DND-41 (cell line): ENCODE measurements around the gene SELENOS.

Experiments used
- ATAC-seq: fragments of 200-7000 bp; cut with Tn5 transposase; 3 replicates; pipeline ENCODE4 v1.9.1; 2021; ENCODE audit warnings: low read depth; ENCODE audit not compliant: insufficient read depth
- DNase-seq: peaks from one replicate; pipeline ENCODE4 v3.0.0-alpha.2; 2020
- H2AFZ ChIP-seq: 2 replicates; pipeline ENCODE4 v1.6.0; 2012; ENCODE audit warnings: low read depth, low read length
- H3K27ac ChIP-seq: 2 replicates; pipeline ENCODE4 v1.5.1; 2012; ENCODE audit warnings: low read length, inconsistent platforms
- H3K27me3 ChIP-seq: fragments of 200-600 bp; sonication (generic); 2 replicates; pipeline ENCODE4 v1.6.0; 2012; ENCODE audit warnings: low read length, mild to moderate bottlenecking, inconsistent platforms; ENCODE audit not compliant: insufficient read depth, poor library complexity
- H3K36me3 ChIP-seq: 2 replicates; pipeline ENCODE4 v1.5.1; 2012; ENCODE audit warnings: low read length, inconsistent platforms; ENCODE audit not compliant: insufficient read depth
- H3K4me1 ChIP-seq: 2 replicates; pipeline ENCODE4 v1.5.1; 2012; ENCODE audit warnings: mild to moderate bottlenecking, low read length; ENCODE audit not compliant: insufficient read depth
- H3K4me2 ChIP-seq: 2 replicates; pipeline ENCODE4 v1.6.0; 2012; ENCODE audit warnings: mild to moderate bottlenecking, moderate library complexity, low read length, inconsistent platforms; ENCODE audit not compliant: insufficient read depth
- H3K4me3 ChIP-seq, 2 experiments: fragments of 200-600 bp in 1 of 2; shearing (Covaris generic) in 1 of 2; 2 replicates each; pipeline ENCODE4 v1.5.1; 2012 to 2016; ENCODE audit warnings: inconsistent platforms in 2 of 2, low read length in 2 of 2, mild to moderate bottlenecking in 2 of 2, low read depth in 1 of 2, moderate library complexity in 1 of 2
- H3K79me2 ChIP-seq: 2 replicates; pipeline ENCODE4 v1.6.0; 2012; ENCODE audit warnings: low read length, inconsistent platforms; ENCODE audit not compliant: insufficient read depth
- H3K9ac ChIP-seq: 2 replicates; pipeline ENCODE4 v1.6.0; 2012; ENCODE audit warnings: low read depth, mild to moderate bottlenecking, inconsistent platforms, low read length, moderate library complexity
- H3K9me3 ChIP-seq: 2 replicates; pipeline ENCODE4 v1.5.1; 2012; ENCODE audit warnings: low read length, moderate library complexity, mild to moderate bottlenecking, inconsistent platforms; ENCODE audit not compliant: insufficient read depth, severe bottlenecking
- H4K20me1 ChIP-seq: 2 replicates; pipeline ENCODE4 v1.6.0; 2012; ENCODE audit warnings: low read length; ENCODE audit not compliant: insufficient read depth
- EZH2 ChIP-seq: IDR thresholded peaks from 3 replicates; pipeline ENCODE4 v1.6.1; 2012; ENCODE audit warnings: borderline replicate concordance, low read depth, mild to moderate bottlenecking, moderate library complexity, low read length, inconsistent platforms; ENCODE audit not compliant: severe bottlenecking
- TF ChIP-seq, protein P1 (sequence below): IDR thresholded peaks from 2 replicates; pipeline ENCODE4 v1.5.1; 2012; ENCODE audit warnings: borderline replicate concordance, low read length, moderate library complexity, mild to moderate bottlenecking; ENCODE audit not compliant: poor library complexity, severe bottlenecking; ENCODE audit errors: extremely low read depth

Gene SELENOS

DNA sequence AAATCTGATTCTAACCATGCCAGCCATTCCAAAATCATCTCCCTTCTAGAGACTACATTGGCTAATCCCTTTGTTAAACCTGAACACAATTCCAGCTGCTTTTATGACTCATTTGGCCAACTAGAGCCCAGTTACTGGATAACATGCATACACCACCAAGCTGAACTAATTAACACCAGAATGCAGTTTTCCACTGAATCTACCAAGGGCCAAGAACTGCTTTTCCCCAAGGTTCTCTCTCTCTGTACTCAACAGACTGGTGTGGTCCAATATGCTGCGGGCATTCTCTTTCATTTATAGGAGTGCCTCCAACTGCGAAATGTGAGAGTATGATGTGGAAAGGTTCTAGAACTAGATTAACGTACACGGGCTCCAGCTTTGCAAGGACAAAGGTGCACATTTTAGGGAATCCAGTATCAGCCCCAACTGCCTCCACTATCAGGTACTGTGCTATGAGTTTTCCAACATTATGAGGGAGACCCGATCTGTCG, 26.9 kb downstream of the SELENOS start:
- no peak for ATAC-seq
- Histone ChIP-seq H3K79me2 (peaks cover 61% of the 10 kb centered on the region), H3K4me3 (peak overlapping the region; percentile 78 to 87), H3K36me3 (peaks cover 11% of the 10 kb centered on the region; the same call in 1 of the 2 replicates), H3K4me1 (peaks cover 81% of the 10 kb centered on the region), H3K27ac (peak overlapping the region; percentile 41), H3K9ac (peak overlapping the region; percentile 81), H3K27me3 (peaks cover 11% of the 10 kb centered on the region), H4K20me1 (peaks cover 8% of the 10 kb centered on the region; the same call in 1 of the 2 replicates), H3K4me2 (peak overlapping the region; percentile 95), H2AFZ (peak overlapping the region; percentile 55; the same call in 1 of the 2 replicates), H3K9me3 (no peaks in the 10 kb centered on the region)
- DNase-seq: no peak
- TF ChIP-seq, protein P1, sequence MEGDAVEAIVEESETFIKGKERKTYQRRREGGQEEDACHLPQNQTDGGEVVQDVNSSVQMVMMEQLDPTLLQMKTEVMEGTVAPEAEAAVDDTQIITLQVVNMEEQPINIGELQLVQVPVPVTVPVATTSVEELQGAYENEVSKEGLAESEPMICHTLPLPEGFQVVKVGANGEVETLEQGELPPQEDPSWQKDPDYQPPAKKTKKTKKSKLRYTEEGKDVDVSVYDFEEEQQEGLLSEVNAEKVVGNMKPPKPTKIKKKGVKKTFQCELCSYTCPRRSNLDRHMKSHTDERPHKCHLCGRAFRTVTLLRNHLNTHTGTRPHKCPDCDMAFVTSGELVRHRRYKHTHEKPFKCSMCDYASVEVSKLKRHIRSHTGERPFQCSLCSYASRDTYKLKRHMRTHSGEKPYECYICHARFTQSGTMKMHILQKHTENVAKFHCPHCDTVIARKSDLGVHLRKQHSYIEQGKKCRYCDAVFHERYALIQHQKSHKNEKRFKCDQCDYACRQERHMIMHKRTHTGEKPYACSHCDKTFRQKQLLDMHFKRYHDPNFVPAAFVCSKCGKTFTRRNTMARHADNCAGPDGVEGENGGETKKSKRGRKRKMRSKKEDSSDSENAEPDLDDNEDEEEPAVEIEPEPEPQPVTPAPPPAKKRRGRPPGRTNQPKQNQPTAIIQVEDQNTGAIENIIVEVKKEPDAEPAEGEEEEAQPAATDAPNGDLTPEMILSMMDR: no peak
- no peak for TF ChIP-seq EZH2

DNA sequence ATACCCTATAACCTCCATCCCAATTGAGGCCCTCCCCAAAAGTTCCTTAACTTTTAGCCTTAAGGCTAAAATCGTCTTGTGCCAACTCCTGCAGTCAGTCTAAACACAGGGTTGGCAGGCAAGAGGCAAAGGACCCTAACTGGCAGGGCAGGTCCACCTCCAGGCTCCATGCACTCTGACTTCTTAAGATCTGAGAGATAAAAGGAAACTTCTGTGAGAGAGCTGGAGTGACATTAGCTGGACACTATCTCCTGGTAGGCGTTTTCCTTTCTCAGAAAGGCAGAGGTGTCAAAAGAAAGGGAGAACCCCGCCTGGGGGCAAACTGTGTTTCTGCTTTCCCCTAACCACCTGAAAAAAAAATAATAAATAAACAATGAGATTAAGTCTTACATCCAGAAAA, 29.0 kb downstream of the SELENOS start:
- no peak overlapping the region for H3K4me2 ChIP-seq
- peaks cover 11% of the 10 kb centered on the region; the same call in 1 of the 2 replicates for H3K36me3 ChIP-seq
- DNase-seq (no peak), ATAC-seq (no peak)
- H3K27me3 ChIP-seq: peaks cover 11% of the 10 kb centered on the region
- peaks cover 86% of the 10 kb centered on the region for H3K4me1 ChIP-seq
- TF ChIP-seq EZH2: no peak
- TF ChIP-seq, protein P1: no peak
- H3K79me2 ChIP-seq: peaks cover 82% of the 10 kb centered on the region
- H3K27ac ChIP-seq: no peak overlapping the region
- no peak overlapping the region for H3K4me3 ChIP-seq
- H3K9me3 ChIP-seq: no peaks in the 10 kb centered on the region
- no peak overlapping the region for H2AFZ ChIP-seq
- peaks cover 8% of the 10 kb centered on the region; the same call in 1 of the 2 replicates for H4K20me1 ChIP-seq
- no peak overlapping the region for H3K9ac ChIP-seq

DNA sequence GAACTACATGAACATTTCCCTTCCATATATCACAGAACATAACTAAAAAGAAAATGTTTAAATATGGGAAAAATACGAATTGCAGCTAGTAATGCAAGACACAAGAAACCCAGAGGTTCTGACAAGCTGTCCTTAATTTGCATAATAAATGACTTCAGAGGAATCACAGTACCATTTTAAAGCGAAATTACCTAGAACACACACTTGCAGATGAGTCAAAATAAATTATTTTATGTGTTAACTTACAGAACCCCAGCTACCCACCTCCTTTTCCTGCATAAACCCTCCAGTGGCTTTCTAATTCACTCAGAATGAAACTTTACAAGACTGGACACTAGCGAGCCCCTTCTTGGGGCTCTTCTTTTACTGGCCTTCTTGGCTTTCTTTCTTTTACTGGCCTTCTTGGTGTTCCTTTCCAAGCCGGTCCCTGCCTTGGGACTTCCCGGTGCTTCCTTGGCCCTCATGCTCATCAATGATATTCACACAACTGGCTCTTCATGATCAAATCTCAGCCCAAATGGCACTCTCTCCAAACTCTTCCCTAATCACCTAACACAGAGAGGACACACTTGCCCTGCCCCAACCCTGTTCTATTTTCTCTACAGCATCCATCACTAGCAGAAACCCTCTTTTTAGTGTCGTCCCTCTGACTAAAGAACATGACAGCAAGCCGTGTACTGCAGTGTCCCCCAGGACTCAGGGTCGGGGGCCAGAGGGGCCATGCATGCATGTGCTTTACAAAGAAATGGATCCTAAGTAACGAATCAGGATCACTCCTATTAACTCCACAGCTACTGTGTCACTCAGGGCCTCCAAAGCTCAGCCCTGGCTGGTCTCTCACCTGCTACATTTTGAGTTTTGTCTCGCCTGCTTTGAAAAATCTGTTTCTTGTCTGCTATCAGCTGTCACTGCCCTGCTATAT, 30.2 kb downstream of the SELENOS start:
- Histone ChIP-seq H3K9ac (no peak overlapping the region), H3K27me3 (no peaks in the 10 kb centered on the region), H3K4me2 (peak overlapping the region; percentile 23; the same call in 1 of the 2 replicates), H4K20me1 (peaks cover 12% of the 10 kb centered on the region), H3K9me3 (no peaks in the 10 kb centered on the region), H3K79me2 (peaks cover 90% of the 10 kb centered on the region), H3K36me3 (peaks cover 14% of the 10 kb centered on the region), H2AFZ (no peak overlapping the region), H3K4me1 (peaks cover 86% of the 10 kb centered on the region), H3K27ac (no peak overlapping the region), H3K4me3 (no peak overlapping the region)
- TF ChIP-seq, protein P1: no peak
- no peak for TF ChIP-seq EZH2
- DNase-seq: no peak
- ATAC-seq: no peak
